Colonic mucosa (tissue), 4 donors: ENCODE data around the gene LAYN. TPM values are rescaled to one million over a fixed set of nuclear protein-coding genes. Genes with fewer than 3 reads are reported as not detected.

Source experiments
- DNase-seq: peaks from one replicate; pipeline ENCODE4 v3.0.0-alpha.2; 2020
- H3K27ac ChIP-seq: fragments of 200-600 bp; one replicate; pipeline ENCODE4 v1.8.0; 2021
- H3K27me3 ChIP-seq: fragments of 200-600 bp; one replicate; pipeline ENCODE4 v1.8.0; 2021
- H3K36me3 ChIP-seq: fragments of 200-600 bp; one replicate; pipeline ENCODE4 v1.8.0; 2021
- H3K4me1 ChIP-seq: fragments of 200-600 bp; one replicate; pipeline ENCODE4 v1.8.0; 2021; ENCODE audit warnings: mild to moderate bottlenecking
- H3K4me3 ChIP-seq: fragments of 200-600 bp; one replicate; pipeline ENCODE4 v1.8.0; 2021
- H3K9ac ChIP-seq, 2 donors: one replicate each; pipeline ENCODE4 v1.7.0; 2013; ENCODE audit warnings: control low read depth in 2 of 2, low read depth in 2 of 2, low read length in 2 of 2
- H3K9me3 ChIP-seq: fragments of 200-600 bp; one replicate; pipeline ENCODE4 v1.8.0; 2021
- intact Hi-C: fragments of 100-400 bp; cut with DNase I; formaldehyde crosslinking; loops from one replicate; pipeline ENCODE4 v1.14.1; 2022
- total RNA-seq, 2 donors: library from RNA; stranded (reverse); fragmentation: NEBNext Ultra II Directional in 1 of 2; extraction: Animal tissue kit (Norgen Biotek cat#: 25700) in 1 of 2; gene quantifications; one replicate each; pipeline ENCODE4 v1.2.1, GENCODE V29; 2021
- TF ChIP-seq, protein P1 (sequence below): fragments of 200-600 bp; IDR thresholded peaks from one replicate; pipeline ENCODE4 v1.8.0; 2022; ENCODE audit warnings: antibody characterized with exemption, mild to moderate bottlenecking
- donor health status: healthy.
- donor health status: DM: no; HTN: no; CAD: no.
- donor health status: DM: no; HTN: no; CAD: no.

Gene LAYN
- total RNA-seq, 2 donors from 2014 or later: 0.99 to 9.0 TPM

GRCh38 chr11:111586388-111586831 lies 45.9 kb downstream of the LAYN start:
- no peaks in the 10 kb centered on the region for H3K4me1 ChIP-seq
- no peak overlapping the region for H3K4me3 ChIP-seq
- H3K9ac ChIP-seq: no peak overlapping the region
- DNase-seq: peak; percentile 55
- TF ChIP-seq, protein P1, sequence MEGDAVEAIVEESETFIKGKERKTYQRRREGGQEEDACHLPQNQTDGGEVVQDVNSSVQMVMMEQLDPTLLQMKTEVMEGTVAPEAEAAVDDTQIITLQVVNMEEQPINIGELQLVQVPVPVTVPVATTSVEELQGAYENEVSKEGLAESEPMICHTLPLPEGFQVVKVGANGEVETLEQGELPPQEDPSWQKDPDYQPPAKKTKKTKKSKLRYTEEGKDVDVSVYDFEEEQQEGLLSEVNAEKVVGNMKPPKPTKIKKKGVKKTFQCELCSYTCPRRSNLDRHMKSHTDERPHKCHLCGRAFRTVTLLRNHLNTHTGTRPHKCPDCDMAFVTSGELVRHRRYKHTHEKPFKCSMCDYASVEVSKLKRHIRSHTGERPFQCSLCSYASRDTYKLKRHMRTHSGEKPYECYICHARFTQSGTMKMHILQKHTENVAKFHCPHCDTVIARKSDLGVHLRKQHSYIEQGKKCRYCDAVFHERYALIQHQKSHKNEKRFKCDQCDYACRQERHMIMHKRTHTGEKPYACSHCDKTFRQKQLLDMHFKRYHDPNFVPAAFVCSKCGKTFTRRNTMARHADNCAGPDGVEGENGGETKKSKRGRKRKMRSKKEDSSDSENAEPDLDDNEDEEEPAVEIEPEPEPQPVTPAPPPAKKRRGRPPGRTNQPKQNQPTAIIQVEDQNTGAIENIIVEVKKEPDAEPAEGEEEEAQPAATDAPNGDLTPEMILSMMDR: no peak
- no peak overlapping the region for H3K27ac ChIP-seq
- no peaks in the 10 kb centered on the region for H3K9me3 ChIP-seq
- intact Hi-C loops: loop anchor here (5.0 kb wide), 1 partner anchor 251 kb away; no protein-coding TSS in a partner anchor
- H3K27me3 ChIP-seq: no peaks in the 10 kb centered on the region
- no peaks in the 10 kb centered on the region for H3K36me3 ChIP-seq

DNA sequence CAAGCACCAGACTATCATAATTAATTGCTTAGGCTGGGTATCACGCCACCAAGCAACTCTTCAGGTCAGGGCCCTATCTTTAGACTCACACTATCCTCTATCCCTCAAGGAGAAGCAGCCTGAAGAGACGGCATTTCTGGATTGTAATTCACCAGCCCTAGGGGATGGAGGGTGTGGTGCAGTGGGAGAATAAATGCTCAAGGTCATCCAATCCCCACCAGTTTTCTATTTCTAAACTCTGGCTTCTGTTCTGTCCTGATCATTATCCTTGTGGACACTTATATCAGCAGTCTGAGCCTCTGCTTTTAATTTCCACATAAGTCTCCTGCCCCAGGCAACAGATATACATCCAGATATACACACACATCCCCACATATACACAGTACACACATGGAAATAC lies 48.6 kb downstream of the LAYN start:
- Histone ChIP-seq H3K4me3 (no peak overlapping the region), H3K36me3 (no peaks in the 10 kb centered on the region), H3K27me3 (no peaks in the 10 kb centered on the region), H3K4me1 (no peaks in the 10 kb centered on the region), H3K27ac (no peak overlapping the region), H3K9ac (no peak overlapping the region), H3K9me3 (no peaks in the 10 kb centered on the region)
- no peak for DNase-seq
- intact Hi-C loops: loop anchor here (5.0 kb wide), 1 partner anchor 248 kb away; no protein-coding TSS in a partner anchor
- TF ChIP-seq, protein P1: no peak

DNA sequence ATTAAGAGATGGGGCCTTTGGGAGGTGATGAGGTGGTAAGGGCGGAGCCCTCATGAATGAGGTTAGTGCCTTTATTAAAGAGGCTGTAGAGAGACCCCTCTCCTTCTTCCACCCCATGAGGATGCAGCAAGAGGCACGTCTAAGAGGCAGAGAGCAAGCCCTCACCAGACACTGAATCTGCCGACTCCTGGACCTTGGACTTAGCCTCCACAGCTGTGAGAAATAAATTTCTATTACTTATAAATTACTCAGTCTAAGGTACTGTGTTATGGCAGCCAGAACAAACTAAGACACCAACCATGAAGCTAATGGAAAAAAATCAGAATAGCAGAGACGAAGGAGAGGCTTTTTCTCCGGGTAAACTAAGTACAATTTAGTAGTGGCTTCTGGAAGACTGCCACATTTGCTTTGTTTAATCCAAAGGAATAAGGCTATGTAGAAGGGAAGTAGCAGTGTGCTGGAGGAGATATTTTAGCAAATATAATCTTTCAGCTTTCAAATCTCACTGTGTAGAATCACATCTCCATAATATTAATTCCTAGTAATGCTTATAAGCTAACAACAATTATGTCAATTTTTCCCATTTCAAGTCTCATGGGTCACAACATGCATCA lies 49.5 kb downstream of the LAYN start:
- no peaks in the 10 kb centered on the region for H3K36me3 ChIP-seq
- no peak overlapping the region for H3K9ac ChIP-seq
- TF ChIP-seq, protein P1: no peak
- H3K27ac ChIP-seq: no peak overlapping the region
- intact Hi-C loops: loop anchor here (5.0 kb wide), 1 partner anchor 247 kb away; no protein-coding TSS in a partner anchor
- H3K4me3 ChIP-seq: no peak overlapping the region
- H3K27me3 ChIP-seq: no peaks in the 10 kb centered on the region
- H3K9me3 ChIP-seq: no peaks in the 10 kb centered on the region
- DNase-seq: no peak
- H3K4me1 ChIP-seq: no peaks in the 10 kb centered on the region

DNA sequence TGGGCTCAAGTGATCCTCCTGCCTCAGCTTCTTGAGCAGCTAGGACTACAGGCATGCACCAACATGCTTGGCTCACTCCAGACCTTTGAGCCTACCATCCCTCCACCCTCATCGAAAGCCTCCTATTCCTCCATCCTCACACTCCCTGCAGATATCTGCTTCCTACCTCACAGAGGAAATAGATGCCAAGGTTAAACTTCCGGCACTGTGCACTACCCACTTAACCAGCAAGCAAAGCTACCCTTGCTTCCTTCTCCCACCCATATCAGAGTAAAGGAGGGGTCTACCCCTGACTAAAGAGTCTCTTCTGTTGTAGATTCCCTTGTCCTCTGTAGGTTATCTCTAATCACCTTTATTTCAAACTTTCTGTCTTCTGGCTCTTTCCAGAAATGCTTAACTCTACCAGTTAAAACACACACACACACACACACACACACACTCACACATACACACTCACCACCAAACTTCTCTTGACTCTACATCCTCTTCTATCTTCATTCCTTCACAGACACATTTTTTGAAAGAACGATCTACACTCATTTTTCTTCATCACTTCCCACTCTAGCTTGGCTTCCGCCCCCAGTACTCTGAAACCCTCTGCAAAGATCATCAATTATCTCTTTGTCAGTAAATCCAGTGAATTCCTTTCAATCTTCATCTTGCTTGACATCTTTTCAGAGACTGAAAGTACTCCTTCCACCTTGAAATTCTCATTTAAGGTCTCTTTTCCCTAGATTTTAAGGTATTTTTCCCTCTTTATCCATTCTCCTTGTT lies 50.9 kb downstream of the LAYN start:
- Histone ChIP-seq H3K4me3 (no peak overlapping the region), H3K9me3 (no peaks in the 10 kb centered on the region), H3K4me1 (no peaks in the 10 kb centered on the region), H3K27ac (no peak overlapping the region), H3K9ac (no peak overlapping the region), H3K27me3 (no peaks in the 10 kb centered on the region), H3K36me3 (no peaks in the 10 kb centered on the region)
- no peak for DNase-seq
- intact Hi-C loops: no loop called here
- TF ChIP-seq, protein P1: no peak

- DNase-seq: no peak
- no peaks in the 10 kb centered on the region for H3K4me1 ChIP-seq
- intact Hi-C loops: no loop called here
- no peaks in the 10 kb centered on the region for H3K27me3 ChIP-seq
- H3K9ac ChIP-seq: no peak overlapping the region
- H3K4me3 ChIP-seq: no peak overlapping the region
- H3K27ac ChIP-seq: no peak overlapping the region
- H3K9me3 ChIP-seq: no peaks in the 10 kb centered on the region
- H3K36me3 ChIP-seq: no peaks in the 10 kb centered on the region
- TF ChIP-seq, protein P1: no peak
Observed at GRCh38 chr11:111592491-111592890, 52.0 kb downstream of the LAYN start.
